GM10266 (cell line): ENCODE measurements around the gene HSDL2.

Source experiments
- DNase-seq: peaks from one replicate; pipeline ENCODE4 v3.0.0; 2012; ENCODE audit errors: extremely low spot score
- CTCF ChIP-seq: IDR thresholded peaks from 2 replicates; pipeline ENCODE4 v1.5.1; 2012; ENCODE audit warnings: mild to moderate bottlenecking, low read depth; ENCODE audit not compliant: control insufficient read depth, insufficient read depth; ENCODE audit errors: missing control alignments

HSDL2 gene

GRCh38 chr9:112501287-112501686 is 121.4 kb downstream of the HSDL2 start:
- TF ChIP-seq CTCF: no peak
- DNase-seq: no peak

- TF ChIP-seq CTCF: no peak
- no peak for DNase-seq
Measured at GRCh38 chr9:112502175-112502946, 122.5 kb downstream of the HSDL2 start.

- TF ChIP-seq CTCF: no peak
- DNase-seq: no peak
Measured at GRCh38 chr9:112503170-112503569, 123.3 kb downstream of the HSDL2 start.

GRCh38 chr9:112505086-112505485 is 125.2 kb downstream of the HSDL2 start:
- no peak for DNase-seq

GRCh38 chr9:112505607-112506006 is 125.7 kb downstream of the HSDL2 start:
- TF ChIP-seq CTCF: no peak

More at GRCh38 chr9:112505086-112505485, 125.2 kb downstream of the HSDL2 start:
- TF ChIP-seq CTCF: no peak

GRCh38 chr9:112506571-112506970 is 126.7 kb downstream of the HSDL2 start:
- DNase-seq: no peak
- no peak for TF ChIP-seq CTCF

More at GRCh38 chr9:112505607-112506006, 125.7 kb downstream of the HSDL2 start:
- DNase-seq: no peak

GRCh38 chr9:112507001-112507680 is 127.2 kb downstream of the HSDL2 start:
- no peak for TF ChIP-seq CTCF
- no peak for DNase-seq
